Activated CD8-positive, alpha-beta memory T cell treated with anti-CD3 and anti-CD28 coated beads for 1 hour (primary cell): ENCODE results near the gene PLA2G1B.

Source experiments
- DNase-seq, 2 donors: peaks; one replicate each; pipeline ENCODE4 v3.0.0-alpha.2; 2020; ENCODE audit warnings: low read depth in 1 of 2; ENCODE audit errors: extremely low read depth in 1 of 2

The PLA2G1B gene

GRCh38 chr12:120276734-120277133 is 50.8 kb downstream of the PLA2G1B start:
- DNase-seq = no peak
